ENCODE data around the gene ZNF597.

Gene ZNF597

GRCh38 chr16:3468501-3468900, 25.2 kb upstream of the ZNF597 start:
- TF ChIP-seq ZFP30 (CRISPR knock-in tag; IDR thresholded peaks at IDR 0.05) (no peak), RARB (CRISPR knock-in tag; IDR thresholded peaks at IDR 0.05) (no peak), PATZ1 (CRISPR knock-in tag; IDR thresholded peaks at IDR 0.05; ENCODE audit: borderline replicate concordance) (no peak), TOX (CRISPR knock-in tag; IDR thresholded peaks at IDR 0.05; ENCODE audit: borderline replicate concordance) (no peak), TCF4 (CRISPR knock-in tag; IDR thresholded peaks at IDR 0.05; ENCODE audit: borderline replicate concordance) (no peak)
- ATAC-seq, result no peak

DNA sequence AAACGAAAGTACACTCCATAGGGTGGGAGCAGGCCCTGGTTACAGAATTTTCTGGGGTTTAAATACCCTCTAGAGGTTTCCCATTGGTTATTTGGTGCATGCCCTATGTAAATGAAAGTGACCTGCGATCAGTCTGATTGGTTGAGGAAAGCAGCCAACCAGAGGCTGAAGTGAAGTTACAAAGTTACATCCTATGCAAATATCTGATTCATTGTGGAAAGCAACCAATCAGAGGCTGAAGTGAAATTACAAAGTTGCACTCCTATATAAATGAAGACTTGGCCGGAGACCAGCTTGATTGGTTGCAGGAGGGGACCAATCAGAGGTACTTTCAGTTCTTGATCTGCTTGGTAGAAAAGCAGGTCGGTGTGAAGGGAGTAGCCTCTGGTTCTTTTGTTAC, 24.6 kb upstream of the ZNF597 start:
- peak; percentile 37 for ATAC-seq
- no peak for TF ChIP-seq ZFP3 (CRISPR knock-in tag; IDR thresholded peaks at IDR 0.05)
- TF ChIP-seq OSR1 (CRISPR knock-in tag; IDR thresholded peaks at IDR 0.05), result no peak
- no peak for TF ChIP-seq BACH2 (CRISPR knock-in tag; IDR thresholded peaks at IDR 0.05; ENCODE audit: borderline replicate concordance)
- no peak for TF ChIP-seq TCF4 (CRISPR knock-in tag; IDR thresholded peaks at IDR 0.05; ENCODE audit: borderline replicate concordance)
- TF ChIP-seq POU6F1 (CRISPR knock-in tag; IDR thresholded peaks at IDR 0.05; ENCODE audit: borderline replicate concordance, low read depth), result no peak
- no peak for TF ChIP-seq ZNF565 (CRISPR knock-in tag; conservative IDR thresholded peaks at IDR 0.05; ENCODE audit: low read depth)
- TF ChIP-seq ISL1 (CRISPR knock-in tag; IDR thresholded peaks at IDR 0.05), result no peak
- no peak for TF ChIP-seq CSDC2 (CRISPR knock-in tag; IDR thresholded peaks at IDR 0.05)
- TF ChIP-seq ZNF8 (CRISPR knock-in tag; IDR thresholded peaks at IDR 0.05), result no peak
- no peak for TF ChIP-seq ESRRG (CRISPR knock-in tag; IDR thresholded peaks at IDR 0.05)
- no peak for TF ChIP-seq CREB5 (CRISPR knock-in tag; IDR thresholded peaks at IDR 0.05; ENCODE audit: low read depth)
- no peak for TF ChIP-seq ZNF70 (CRISPR knock-in tag; IDR thresholded peaks at IDR 0.05)
- TF ChIP-seq ARNTL (CRISPR knock-in tag; IDR thresholded peaks at IDR 0.05; ENCODE audit: borderline replicate concordance, low read depth), result no peak
- no peak for TF ChIP-seq ZFP30 (CRISPR knock-in tag; IDR thresholded peaks at IDR 0.05)
- TF ChIP-seq RARB (CRISPR knock-in tag; IDR thresholded peaks at IDR 0.05), result no peak
- TF ChIP-seq TOX (CRISPR knock-in tag; IDR thresholded peaks at IDR 0.05; ENCODE audit: borderline replicate concordance), result no peak
- no peak for TF ChIP-seq PATZ1 (CRISPR knock-in tag; IDR thresholded peaks at IDR 0.05; ENCODE audit: borderline replicate concordance)
- no peak for TF ChIP-seq TSHZ2 (CRISPR knock-in tag; IDR thresholded peaks at IDR 0.05)
- no peak for TF ChIP-seq SNAI2 (CRISPR knock-in tag; IDR thresholded peaks at IDR 0.05)

DNA sequence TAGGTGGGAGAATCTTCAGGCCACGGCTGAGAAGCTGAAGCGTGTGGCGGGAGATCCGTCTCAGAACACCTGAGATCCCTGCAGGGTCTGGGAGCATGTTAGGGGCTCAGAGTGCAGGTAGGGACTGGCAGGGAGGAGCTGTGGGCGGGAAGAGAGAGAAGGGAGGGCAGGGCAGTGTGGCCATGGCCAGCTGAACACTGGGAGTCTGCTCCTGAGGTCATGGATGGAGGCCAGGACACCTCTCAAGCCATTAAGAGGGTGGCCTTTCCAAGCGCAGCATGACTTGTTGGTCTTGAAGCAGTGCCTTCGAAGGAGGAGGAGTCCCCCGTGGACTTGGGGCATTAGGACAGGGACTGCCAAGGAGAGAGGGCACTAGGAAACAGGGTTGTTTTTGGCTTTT, 23.9 kb upstream of the ZNF597 start:
- ATAC-seq, result no peak
- TF ChIP-seq ZNF8 (CRISPR knock-in tag; IDR thresholded peaks at IDR 0.05), result no peak
- TF ChIP-seq ZFP30 (CRISPR knock-in tag; IDR thresholded peaks at IDR 0.05), result no peak
- TF ChIP-seq CSDC2 (CRISPR knock-in tag; IDR thresholded peaks at IDR 0.05), result no peak
- no peak for TF ChIP-seq BACH2 (CRISPR knock-in tag; IDR thresholded peaks at IDR 0.05; ENCODE audit: borderline replicate concordance)

All from SK-N-SH treated with all-trans-retinoic acid at 6 μM for 48 hours (cell line).